ENCODE data around the gene TP53TG5. TPM values are rescaled to one million over a fixed set of nuclear protein-coding genes. Genes with fewer than 3 reads are reported as not detected.

The TP53TG5 gene
- total RNA-seq, 3 donors from 2014 or later (not counting 1 experiment from before 2014, with no cell fraction given), result 0.14 TPM; not detected in 2

- TF ChIP-seq, protein P1, sequence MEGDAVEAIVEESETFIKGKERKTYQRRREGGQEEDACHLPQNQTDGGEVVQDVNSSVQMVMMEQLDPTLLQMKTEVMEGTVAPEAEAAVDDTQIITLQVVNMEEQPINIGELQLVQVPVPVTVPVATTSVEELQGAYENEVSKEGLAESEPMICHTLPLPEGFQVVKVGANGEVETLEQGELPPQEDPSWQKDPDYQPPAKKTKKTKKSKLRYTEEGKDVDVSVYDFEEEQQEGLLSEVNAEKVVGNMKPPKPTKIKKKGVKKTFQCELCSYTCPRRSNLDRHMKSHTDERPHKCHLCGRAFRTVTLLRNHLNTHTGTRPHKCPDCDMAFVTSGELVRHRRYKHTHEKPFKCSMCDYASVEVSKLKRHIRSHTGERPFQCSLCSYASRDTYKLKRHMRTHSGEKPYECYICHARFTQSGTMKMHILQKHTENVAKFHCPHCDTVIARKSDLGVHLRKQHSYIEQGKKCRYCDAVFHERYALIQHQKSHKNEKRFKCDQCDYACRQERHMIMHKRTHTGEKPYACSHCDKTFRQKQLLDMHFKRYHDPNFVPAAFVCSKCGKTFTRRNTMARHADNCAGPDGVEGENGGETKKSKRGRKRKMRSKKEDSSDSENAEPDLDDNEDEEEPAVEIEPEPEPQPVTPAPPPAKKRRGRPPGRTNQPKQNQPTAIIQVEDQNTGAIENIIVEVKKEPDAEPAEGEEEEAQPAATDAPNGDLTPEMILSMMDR (IDR thresholded peaks at IDR 0.05), result no peak
- Histone ChIP-seq H3K27ac (ENCODE audit: low read length) (no peak overlapping the region), H3K9me3 (ENCODE audit: control insufficient read depth, insufficient read depth, low read length) (no peaks in the 10 kb centered on the region), H3K27me3 (ENCODE audit: control insufficient read depth, insufficient read depth, low read length) (no peaks in the 10 kb centered on the region), H3K36me3 (ENCODE audit: control insufficient read depth, insufficient read depth, low read length) (peaks cover 2% of the 10 kb centered on the region), H3K4me1 (ENCODE audit: control insufficient read depth, insufficient read depth, low read length) (peaks cover 20% of the 10 kb centered on the region), H3K4me3 (ENCODE audit: low read length) (no peak overlapping the region)
- ATAC-seq (no peak), DNase-seq (no peak)
- H3K9me3 Mint-ChIP-seq, result no peaks in the 10 kb centered on the region
- H3K4me1 Mint-ChIP-seq, result peaks cover 7 to 30% of the 10 kb centered on the region in 2 donors
- WGBS (ENCODE audit: insufficient coverage), result 95% methylated on average over 6 of the region's 7 CpGs
- no peak overlapping the region for H3K27ac Mint-ChIP-seq
- H3K4me3 Mint-ChIP-seq, result no peak overlapping the region
- intact Hi-C loops (cut with micrococcal nuclease), result no loop called here
- no peaks in the 10 kb centered on the region for H3K27me3 Mint-ChIP-seq (ENCODE audit: low read depth in 2 of 2)
- H3K36me3 Mint-ChIP-seq, result no peaks in the 10 kb centered on the region
Observed at GRCh38 chr20:45409521-45410272, 31.6 kb upstream of the TP53TG5 start.

- no peak overlapping the region for H3K27ac ChIP-seq (ENCODE audit: low read length)
- H3K27ac Mint-ChIP-seq, result peak overlapping the region in 1 of 2 donors; percentile 51
Observed at GRCh38 chr20:45408646-45409213, 30.6 kb upstream of the TP53TG5 start.

GRCh38 chr20:45407783-45408645, 29.9 kb upstream of the TP53TG5 start, which contains the start of gene DBNDD2:
DBNDD2 (plus strand) TSS chr20:45408289; CDS start chr20:45408468, 179 bp downstream.
- H3K9me3 Mint-ChIP-seq, result no peaks in the 10 kb centered on the region
- 91% methylated on average over 19 of the region's 21 CpGs for WGBS (ENCODE audit: insufficient coverage)
- no peak within 1 kb of the TSS for H3K27ac ChIP-seq (ENCODE audit: low read length)
- peaks cover 7 to 32% of the 10 kb centered on the region in 2 donors for H3K4me1 Mint-ChIP-seq
- ATAC-seq, result no peak
- H3K4me3 ChIP-seq (ENCODE audit: low read length), result peak within 1 kb of the TSS; percentile 64
- H3K4me3 Mint-ChIP-seq, result peak within 1 kb of the TSS; percentile 84
- H3K36me3 Mint-ChIP-seq, result no peaks in the 10 kb centered on the region
- peaks cover 0 to 3% of the 10 kb centered on the region in 2 donors for H3K27me3 Mint-ChIP-seq (ENCODE audit: low read depth in 2 of 2)
- H3K27me3 ChIP-seq (ENCODE audit: control insufficient read depth, insufficient read depth, low read length), result no peaks in the 10 kb centered on the region
- DNase-seq, result peak in 1 of 2 donors; percentile 75
- TF ChIP-seq, protein P1 (IDR thresholded peaks at IDR 0.05), result no peak
- H3K36me3 ChIP-seq (ENCODE audit: control insufficient read depth, insufficient read depth, low read length), result peaks cover 2% of the 10 kb centered on the region
- peak within 1 kb of the TSS; percentile 63 to 86 for H3K27ac Mint-ChIP-seq
- intact Hi-C loops (cut with micrococcal nuclease), result no loop called here
- H3K4me1 ChIP-seq (ENCODE audit: control insufficient read depth, insufficient read depth, low read length), result peaks cover 20% of the 10 kb centered on the region
- H3K9me3 ChIP-seq (ENCODE audit: control insufficient read depth, insufficient read depth, low read length), result no peaks in the 10 kb centered on the region

More at GRCh38 chr20:45408646-45409213, 30.6 kb upstream of the TP53TG5 start:
- Mint-ChIP-seq H3K27me3 (ENCODE audit: low read depth in 2 of 2) (no peaks in the 10 kb centered on the region), H3K9me3 (no peaks in the 10 kb centered on the region), H3K4me3 (peak overlapping the region; percentile 40), H3K36me3 (no peaks in the 10 kb centered on the region), H3K4me1 (peaks cover 7 to 32% of the 10 kb centered on the region in 2 donors)
- TF ChIP-seq, protein P1 (IDR thresholded peaks at IDR 0.05), result no peak
- peak in 1 of 2 donors; percentile 57 for DNase-seq
- intact Hi-C loops (cut with micrococcal nuclease), result no loop called here
- Histone ChIP-seq H3K4me3 (ENCODE audit: low read length) (no peak overlapping the region), H3K4me1 (ENCODE audit: control insufficient read depth, insufficient read depth, low read length) (peaks cover 20% of the 10 kb centered on the region), H3K36me3 (ENCODE audit: control insufficient read depth, insufficient read depth, low read length) (peaks cover 2% of the 10 kb centered on the region), H3K27me3 (ENCODE audit: control insufficient read depth, insufficient read depth, low read length) (no peaks in the 10 kb centered on the region), H3K9me3 (ENCODE audit: control insufficient read depth, insufficient read depth, low read length) (no peaks in the 10 kb centered on the region)
- WGBS (ENCODE audit: insufficient coverage), result 31% methylated on average over 6 of the region's 7 CpGs
- no peak for ATAC-seq
